T follicular helper cell (primary cell): Measurements from ENCODE around the gene HOXD10.

Experiments
- DNase-seq: peaks from one replicate; pipeline ENCODE4 v3.0.0-alpha.2; 2020; ENCODE audit warnings: low read depth

The HOXD10 gene

DNA sequence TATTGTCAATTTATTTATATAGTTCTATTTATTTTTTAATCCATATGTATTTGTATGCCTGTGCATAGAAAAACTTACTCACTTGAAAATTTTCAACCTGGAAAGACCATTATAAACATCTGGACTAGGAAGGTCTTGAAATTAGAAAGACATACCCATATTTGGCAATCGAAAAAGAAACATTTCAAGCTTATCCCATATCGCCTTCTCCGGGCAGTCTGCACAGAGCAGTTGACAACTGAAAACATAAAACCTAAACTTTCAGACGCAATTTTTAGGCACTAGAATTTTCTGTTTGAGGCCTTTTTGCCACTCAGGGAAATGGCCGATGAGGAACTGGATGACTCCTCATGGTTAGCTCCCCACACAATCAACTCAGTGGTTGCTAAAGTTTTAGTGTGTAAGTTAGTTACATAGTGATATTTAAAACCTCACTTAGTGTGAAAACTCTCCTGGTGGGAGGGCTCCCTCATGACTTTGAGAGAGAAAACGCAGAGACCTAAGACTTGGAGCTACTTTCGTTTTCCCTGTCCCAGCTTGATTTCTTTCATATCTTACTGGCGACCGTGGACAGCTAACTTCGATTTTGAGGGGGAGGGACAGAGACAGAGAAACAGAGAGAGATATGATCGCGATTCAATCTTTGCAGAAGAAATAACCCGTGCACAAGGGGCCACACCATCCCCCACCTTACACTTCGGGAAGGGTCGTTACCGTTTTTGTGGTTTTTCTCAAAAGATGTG, 20.2 kb upstream of the HOXD10 start:
- no peak for DNase-seq

- DNase-seq = peak; percentile 38
Observed at GRCh38 chr2:176096986-176097819, 19.4 kb upstream of the HOXD10 start.

- no peak for DNase-seq
Observed at GRCh38 chr2:176097820-176098365, 18.7 kb upstream of the HOXD10 start.

GRCh38 chr2:176098366-176099158, 18.0 kb upstream of the HOXD10 start:
- DNase-seq = no peak

- no peak for DNase-seq
Observed at GRCh38 chr2:176099159-176099727, 17.3 kb upstream of the HOXD10 start.

DNA sequence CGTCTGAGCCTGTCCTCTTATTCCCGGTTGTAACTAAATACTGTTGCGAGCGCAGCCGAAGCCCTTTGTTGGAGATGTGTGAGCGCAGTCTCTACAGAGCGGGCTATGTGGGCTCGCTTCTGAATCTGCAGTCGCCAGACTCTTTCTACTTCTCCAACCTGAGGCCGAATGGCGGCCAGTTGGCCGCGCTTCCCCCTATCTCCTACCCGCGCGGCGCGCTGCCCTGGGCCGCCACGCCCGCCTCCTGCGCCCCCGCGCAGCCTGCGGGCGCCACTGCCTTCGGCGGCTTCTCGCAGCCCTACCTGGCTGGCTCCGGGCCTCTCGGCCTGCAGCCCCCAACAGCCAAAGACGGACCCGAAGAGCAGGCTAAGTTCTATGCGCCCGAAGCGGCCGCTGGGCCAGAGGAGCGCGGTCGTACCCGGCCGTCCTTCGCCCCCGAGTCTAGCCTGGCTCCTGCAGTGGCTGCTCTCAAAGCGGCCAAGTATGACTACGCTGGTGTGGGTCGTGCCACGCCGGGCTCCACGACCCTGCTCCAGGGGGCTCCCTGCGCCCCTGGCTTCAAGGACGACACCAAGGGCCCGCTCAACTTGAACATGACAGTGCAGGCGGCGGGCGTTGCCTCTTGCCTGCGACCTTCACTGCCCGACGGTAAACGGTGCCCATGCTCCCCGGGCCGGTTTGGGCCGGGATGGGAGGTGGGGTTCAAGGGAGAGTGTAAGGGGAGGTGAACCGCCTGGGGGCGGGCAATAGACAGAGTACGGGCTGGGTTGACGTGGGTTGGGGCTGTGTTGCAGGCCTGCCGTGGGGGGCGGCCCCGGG, 16.6 kb upstream of the HOXD10 start, which contains the start of gene HOXD12:
TSS of gene HOXD12 (plus strand) at position 68 of the 819 bp plus-strand sequence. CDS start at position 75, 7 bp downstream.
- DNase-seq = no peak

DNA sequence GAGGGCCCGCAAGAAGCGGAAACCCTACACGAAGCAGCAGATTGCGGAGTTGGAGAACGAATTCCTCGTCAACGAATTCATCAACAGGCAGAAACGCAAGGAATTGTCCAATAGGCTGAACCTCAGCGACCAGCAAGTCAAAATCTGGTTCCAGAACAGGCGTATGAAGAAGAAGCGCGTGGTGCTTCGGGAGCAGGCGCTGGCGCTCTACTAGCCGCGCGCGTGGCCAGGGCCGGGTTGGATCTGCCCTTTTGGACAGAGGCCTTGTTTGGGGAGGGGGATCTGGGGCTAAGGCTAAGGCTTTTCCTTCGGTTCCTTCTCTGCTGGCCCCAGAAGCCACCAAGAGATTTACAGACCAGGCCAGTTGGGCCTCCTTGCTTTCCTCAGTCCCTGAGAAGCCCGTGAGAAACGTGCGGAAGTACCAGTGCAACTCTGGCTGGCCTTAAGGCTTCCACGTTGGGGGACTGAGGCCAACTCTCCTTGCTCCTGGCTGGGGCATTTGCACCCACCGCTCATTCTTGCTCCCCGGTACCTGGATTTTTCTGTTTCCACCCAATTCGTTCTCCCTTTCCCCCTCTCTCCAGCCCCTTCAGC, 15.9 kb upstream of the HOXD10 start:
- no peak for DNase-seq

GRCh38 chr2:176101216-176101830, 15.3 kb upstream of the HOXD10 start:
- no peak for DNase-seq

GRCh38 chr2:176101842-176102241, 14.7 kb upstream of the HOXD10 start:
- DNase-seq = no peak

DNA sequence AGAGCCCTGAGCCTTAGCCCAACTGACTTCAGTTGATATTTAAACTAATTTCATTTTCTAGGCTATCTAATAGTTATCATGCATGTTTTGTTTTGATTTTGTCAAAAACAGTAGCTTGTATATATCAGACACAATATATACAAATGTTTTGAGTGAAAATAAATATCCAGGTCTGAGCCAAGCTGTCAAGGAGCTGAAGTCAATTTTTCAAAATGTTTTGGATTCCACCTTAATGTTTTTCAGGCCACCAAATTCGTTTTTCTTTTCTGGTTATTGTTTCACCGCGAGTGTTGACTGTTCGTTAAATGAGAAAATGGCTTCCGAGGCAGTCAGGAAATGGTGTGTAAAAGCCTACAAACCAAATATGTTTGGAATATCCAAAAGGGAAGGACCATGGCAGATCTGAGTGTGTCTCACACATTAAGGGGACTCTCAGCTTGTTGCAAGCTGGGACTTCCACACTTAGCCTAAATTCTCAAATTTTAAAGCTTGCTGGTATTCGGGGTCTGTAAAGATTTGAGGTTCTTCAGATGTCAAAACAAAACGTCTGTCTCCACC, 14.2 kb upstream of the HOXD10 start:
- DNase-seq = no peak

- DNase-seq = no peak
Observed at GRCh38 chr2:176103194-176103593, 13.4 kb upstream of the HOXD10 start.

DNA sequence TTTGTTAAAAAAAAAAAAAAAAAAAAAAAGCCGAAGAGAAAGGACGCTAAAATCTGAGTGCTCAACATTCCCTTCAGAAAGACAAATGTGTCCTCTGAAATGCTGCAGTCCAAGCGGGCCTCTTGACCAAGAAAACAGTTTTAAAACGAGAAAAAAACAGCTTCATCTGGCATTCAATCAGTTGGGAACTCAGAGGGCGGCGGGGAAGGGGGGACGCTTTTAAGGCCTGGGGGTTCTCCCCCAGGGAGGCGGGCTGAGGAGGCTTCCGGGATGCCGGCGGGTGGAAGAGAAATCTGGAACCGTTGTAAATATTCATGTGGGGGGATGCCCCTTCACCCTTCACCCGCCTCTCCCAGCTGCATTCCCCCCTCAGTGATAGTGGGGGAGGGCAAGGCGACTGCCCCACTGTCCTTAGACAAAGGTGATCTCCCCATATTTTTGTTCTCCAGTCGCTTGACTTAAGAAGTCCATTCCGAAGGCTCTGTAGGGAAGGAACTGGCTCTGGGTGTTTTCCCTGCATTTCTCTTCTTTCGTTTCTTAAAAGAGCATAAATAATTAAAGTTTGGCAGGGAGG, 12.7 kb upstream of the HOXD10 start:
- DNase-seq = no peak

GRCh38 chr2:176104316-176105077, 12.1 kb upstream of the HOXD10 start:
- DNase-seq = no peak

- no peak for DNase-seq
Observed at GRCh38 chr2:176105078-176105729, 11.4 kb upstream of the HOXD10 start.

GRCh38 chr2:176105730-176106580, 10.6 kb upstream of the HOXD10 start:
- DNase-seq = no peak

DNA sequence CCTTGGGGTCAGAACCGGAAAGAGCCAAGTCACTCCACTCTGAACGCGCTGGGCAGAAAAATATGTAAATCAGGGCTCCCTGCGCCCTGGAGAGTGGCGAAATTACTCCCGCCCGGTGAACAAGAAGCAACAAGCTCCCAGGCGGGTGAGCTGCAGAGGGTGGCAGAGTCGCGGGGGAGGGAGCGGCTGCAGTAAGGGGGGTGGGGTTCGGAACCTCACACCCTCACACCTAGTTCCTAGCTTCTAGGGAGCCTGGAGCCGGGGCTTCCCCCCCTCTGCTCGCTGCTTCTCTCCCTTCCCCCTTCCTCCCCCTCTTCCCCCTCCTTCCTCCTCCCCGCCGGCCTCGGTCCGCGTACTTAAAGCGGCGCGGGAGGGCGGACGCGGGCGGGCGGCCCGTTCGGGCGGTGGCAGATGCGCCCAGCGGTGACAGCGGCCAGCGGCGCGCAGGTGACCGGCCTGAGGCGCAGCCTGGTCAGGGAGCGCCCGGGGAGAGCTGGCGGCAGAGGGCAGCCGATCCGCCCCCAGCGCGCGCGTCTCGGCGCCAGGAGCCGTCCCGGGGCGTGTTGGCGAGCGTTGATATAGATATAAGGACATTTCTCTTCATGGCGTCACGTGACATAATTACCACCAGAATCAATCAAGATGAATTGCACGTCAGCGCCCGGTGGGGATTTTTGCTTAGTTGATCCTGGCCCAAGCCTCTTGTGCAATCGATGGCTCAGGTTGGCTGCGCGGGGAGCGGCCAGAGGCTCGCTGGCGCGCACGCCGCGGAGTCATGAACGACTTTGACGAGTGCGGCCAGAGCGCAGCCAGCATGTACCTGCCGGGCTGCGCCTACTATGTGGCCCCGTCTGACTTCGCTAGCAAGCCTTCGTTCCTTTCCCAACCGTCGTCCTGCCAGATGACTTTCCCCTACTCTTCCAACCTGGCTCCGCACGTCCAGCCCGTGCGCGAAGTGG, 9.7 kb upstream of the HOXD10 start, which contains the start of gene HOXD11:
TSS of gene HOXD11 (plus strand) at position 700 of the 959 bp plus-strand sequence. CDS start at position 776, 76 bp downstream.
- no peak for DNase-seq
